CD14-positive monocyte (primary cell): Measurements from ENCODE around the gene UQCRQ. TPM values are rescaled to one million over a fixed set of nuclear protein-coding genes. Genes with fewer than 3 reads are reported as not detected.

Source experiments
- DNase-seq, 3 donors: peaks; one replicate each; pipeline ENCODE4 v3.0.0-alpha.2; 2011 to 2022
- H2AFZ ChIP-seq: 2 replicates; pipeline ENCODE4 v1.6.0; 2012; ENCODE audit warnings: mild to moderate bottlenecking, low read depth, low read length, inconsistent platforms; ENCODE audit not compliant: insufficient read depth, poor library complexity, severe bottlenecking
- H3K27ac ChIP-seq, 2 donors: 1 replicate in 1 of 2; 2 replicates in 1 of 2; pipeline ENCODE4 v1.5.1; 2012 to 2013; ENCODE audit warnings: low read length in 2 of 2, control low read depth in 1 of 2, inconsistent platforms in 1 of 2, low read depth in 1 of 2, mild to moderate bottlenecking in 1 of 2
- H3K27me3 ChIP-seq, 2 donors: one replicate each; pipeline versions ENCODE4 v1.6.0 to v1.6.1; 2011 to 2013; ENCODE audit warnings: low read length in 2 of 2; ENCODE audit not compliant: control insufficient read depth in 2 of 2, insufficient read depth in 2 of 2
- H3K36me3 ChIP-seq, 2 donors: replicated peaks in 1 of 2; 1 replicate in 1 of 2; 2 replicates in 1 of 2; pipeline versions ENCODE4 v1.5.1 to v1.6.1; 2012 to 2013; ENCODE audit warnings: low read length in 2 of 2, control low read depth in 1 of 2, inconsistent platforms in 1 of 2, mild to moderate bottlenecking in 1 of 2; ENCODE audit not compliant: insufficient read depth in 2 of 2, control insufficient read depth in 1 of 2
- H3K4me1 ChIP-seq, 2 donors: 1 replicate in 1 of 2; 2 replicates in 1 of 2; pipeline versions ENCODE4 v1.5.1 to v1.6.1; 2012 to 2013; ENCODE audit warnings: low read length in 2 of 2, control low read depth in 1 of 2, inconsistent platforms in 1 of 2, mild to moderate bottlenecking in 1 of 2, moderate library complexity in 1 of 2; ENCODE audit not compliant: insufficient read depth in 2 of 2, control insufficient read depth in 1 of 2
- H3K4me2 ChIP-seq: replicated peaks from 2 replicates; pipeline ENCODE3; 2012; ENCODE audit warnings: low read length, moderate library complexity, mild to moderate bottlenecking; ENCODE audit not compliant: poor library complexity, severe bottlenecking; ENCODE audit errors: extremely low read depth
- H3K4me3 ChIP-seq, 3 experiments: fragments of 200-600 bp in 1 of 3; sonication (generic) in 1 of 3; replicated peaks in 1 of 3; 1 replicate in 2 of 3; 2 replicates in 1 of 3; pipeline ENCODE4 v1.5.1; 2011 to 2013; ENCODE audit warnings: low read length in 3 of 3, mild to moderate bottlenecking in 3 of 3, control low read depth in 2 of 3, low read depth in 2 of 3, inconsistent platforms in 1 of 3, moderate library complexity in 1 of 3
- H3K79me2 ChIP-seq: 2 replicates; pipeline ENCODE4 v1.6.0; 2012; ENCODE audit warnings: mild to moderate bottlenecking, control low read depth, inconsistent platforms, low read length, moderate library complexity; ENCODE audit not compliant: insufficient read depth
- H3K9ac ChIP-seq: 2 replicates; pipeline ENCODE4 v1.6.0; 2017; ENCODE audit warnings: low read length, mild to moderate bottlenecking; ENCODE audit not compliant: insufficient read depth, poor library complexity, severe bottlenecking
- H3K9me3 ChIP-seq, 2 donors: replicated peaks in 1 of 2; 1 replicate in 1 of 2; 2 replicates in 1 of 2; pipeline versions ENCODE4 v1.5.1 to v1.6.1; 2012 to 2013; ENCODE audit warnings: low read length in 2 of 2, control low read depth in 1 of 2; ENCODE audit not compliant: control insufficient read depth in 1 of 2, insufficient read depth in 1 of 2
- H4K20me1 ChIP-seq: 2 replicates; pipeline ENCODE4 v1.6.0; 2012; ENCODE audit warnings: mild to moderate bottlenecking, low read length, control low read depth, moderate library complexity; ENCODE audit not compliant: insufficient read depth
- H3K27ac Mint-ChIP-seq, 7 donors: one replicate each; pipeline ENCODE4 v1.8.0; 2020; ENCODE audit warnings: mild to moderate bottlenecking in 7 of 7, mixed read lengths in 7 of 7, moderate library complexity in 6 of 7, inconsistent platforms in 2 of 7
- H3K27me3 Mint-ChIP-seq, 3 donors: one replicate each; pipeline ENCODE4 v1.8.0; 2021 to 2022; ENCODE audit warnings: low read depth in 3 of 3, mild to moderate bottlenecking in 3 of 3, mixed read lengths in 3 of 3, moderate library complexity in 3 of 3, inconsistent platforms in 1 of 3
- H3K36me3 Mint-ChIP-seq, 2 donors: one replicate each; pipeline ENCODE4 v1.8.0; 2020; ENCODE audit warnings: mixed read lengths in 2 of 2, inconsistent platforms in 1 of 2, mild to moderate bottlenecking in 1 of 2
- H3K4me1 Mint-ChIP-seq: one replicate; pipeline ENCODE4 v1.8.0; 2020; ENCODE audit warnings: mild to moderate bottlenecking, mixed read lengths
- H3K4me3 Mint-ChIP-seq, 2 donors: one replicate each; pipeline ENCODE4 v1.8.0; 2020; ENCODE audit warnings: mild to moderate bottlenecking in 2 of 2, mixed read lengths in 2 of 2, moderate library complexity in 1 of 2
- H3K9me3 Mint-ChIP-seq, 7 donors: one replicate each; pipeline ENCODE4 v1.8.0; 2020 to 2022; ENCODE audit warnings: mixed read lengths in 7 of 7, mild to moderate bottlenecking in 6 of 7, moderate library complexity in 6 of 7, inconsistent platforms in 2 of 7
- WGBS: methylation state at CpG from one replicate; pipeline ENCODE4 v1.1.5; 2013; ENCODE audit warnings: missing lambda C conversion rate; ENCODE audit not compliant: insufficient coverage; 5-methylcytosine and 5-hydroxymethylcytosine counted together
- intact Hi-C, 2 donors: fragments of 100-400 bp; cut with micrococcal nuclease; formaldehyde crosslinking; loops; one replicate each; pipeline versions ENCODE4 v1.15.0 to v1.15.1; 2023
- polyA plus RNA-seq, 3 donors: library from polyadenylated mRNA; depleted of rRNA in 1 of 3; unstranded in 2 of 3; stranded (reverse) in 1 of 3; fragments of 300-500 nt in 2 of 3; fragments of >200 nt in 1 of 3; fragmentation: Illumina TruSeq in 2 of 3; gene quantifications; 1 replicate in 2 of 3; 2 replicates in 1 of 3; pipeline ENCODE4 v1.2.3, GENCODE V29; 2012 to 2021
- TF ChIP-seq, protein P1 (sequence below): fragments of 200-600 bp; IDR thresholded peaks from one replicate; pipeline ENCODE4 v1.8.0; 2022; ENCODE audit warnings: antibody characterized with exemption, mild to moderate bottlenecking

UQCRQ gene
- polyA plus RNA-seq, 3 donors = 81.6 to 880 (median 879) TPM

DNA sequence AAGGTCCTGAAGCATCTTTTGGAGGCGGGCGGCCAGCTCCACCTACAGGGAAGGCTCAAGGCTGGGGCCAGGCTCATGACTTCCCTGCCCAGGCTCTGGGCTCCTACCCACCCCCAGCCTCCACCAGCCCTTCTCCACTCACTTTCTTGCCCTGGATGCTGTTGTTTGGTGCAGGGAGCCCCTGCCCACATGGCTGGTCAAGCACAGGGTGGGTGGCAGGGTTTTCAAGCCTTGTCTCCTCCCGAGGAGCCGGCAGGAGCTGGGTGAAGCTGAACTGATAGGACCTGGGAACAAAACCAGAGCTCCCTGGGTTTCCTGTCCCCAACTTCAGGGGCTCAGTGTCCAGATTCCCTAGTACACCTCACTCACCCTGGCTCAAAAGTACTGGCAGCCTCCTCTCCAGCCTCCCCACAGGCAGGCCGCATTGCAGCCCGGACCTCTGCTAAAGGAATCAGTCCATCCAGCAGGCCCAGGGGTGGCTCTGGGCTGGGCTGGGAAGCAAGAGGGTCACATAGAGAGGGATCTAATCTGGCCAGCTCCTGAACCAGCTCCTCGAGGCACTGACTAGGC lies 42.9 kb upstream of the UQCRQ start:
- H2AFZ ChIP-seq = no peak overlapping the region
- WGBS = 86% methylated on average over 6 of the region's 7 CpGs
- Mint-ChIP-seq H3K27ac (no peak overlapping the region), H3K4me3 (peak overlapping the region in 1 of 2 donors; percentile 77), H3K36me3 (peaks cover 31 to 32% of the 10 kb centered on the region in 2 donors), H3K9me3 (peaks cover 0 to 28% (median 15%) of the 10 kb centered on the region in 7 donors), H3K4me1 (peaks cover 34% of the 10 kb centered on the region), H3K27me3 (peaks cover 79 to 96% (median 85%) of the 10 kb centered on the region in 3 donors)
- H3K79me2 ChIP-seq = peaks cover under 1% of the 10 kb centered on the region
- peaks cover 0 to 35% of the 10 kb centered on the region in 2 donors for H3K36me3 ChIP-seq
- TF ChIP-seq, protein P1, sequence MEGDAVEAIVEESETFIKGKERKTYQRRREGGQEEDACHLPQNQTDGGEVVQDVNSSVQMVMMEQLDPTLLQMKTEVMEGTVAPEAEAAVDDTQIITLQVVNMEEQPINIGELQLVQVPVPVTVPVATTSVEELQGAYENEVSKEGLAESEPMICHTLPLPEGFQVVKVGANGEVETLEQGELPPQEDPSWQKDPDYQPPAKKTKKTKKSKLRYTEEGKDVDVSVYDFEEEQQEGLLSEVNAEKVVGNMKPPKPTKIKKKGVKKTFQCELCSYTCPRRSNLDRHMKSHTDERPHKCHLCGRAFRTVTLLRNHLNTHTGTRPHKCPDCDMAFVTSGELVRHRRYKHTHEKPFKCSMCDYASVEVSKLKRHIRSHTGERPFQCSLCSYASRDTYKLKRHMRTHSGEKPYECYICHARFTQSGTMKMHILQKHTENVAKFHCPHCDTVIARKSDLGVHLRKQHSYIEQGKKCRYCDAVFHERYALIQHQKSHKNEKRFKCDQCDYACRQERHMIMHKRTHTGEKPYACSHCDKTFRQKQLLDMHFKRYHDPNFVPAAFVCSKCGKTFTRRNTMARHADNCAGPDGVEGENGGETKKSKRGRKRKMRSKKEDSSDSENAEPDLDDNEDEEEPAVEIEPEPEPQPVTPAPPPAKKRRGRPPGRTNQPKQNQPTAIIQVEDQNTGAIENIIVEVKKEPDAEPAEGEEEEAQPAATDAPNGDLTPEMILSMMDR = no peak
- H3K27ac ChIP-seq = no peak overlapping the region
- no peak overlapping the region for H3K4me3 ChIP-seq
- peak overlapping the region; percentile 25 for H3K4me2 ChIP-seq
- DNase-seq = no peak
- peaks cover 12 to 31% of the 10 kb centered on the region in 2 donors for H3K4me1 ChIP-seq
- peaks cover 73% of the 10 kb centered on the region for H4K20me1 ChIP-seq
- intact Hi-C loops = loop anchor here in 1 of 2 donors (5.0 to 10.0 kb wide), 2 partner anchors 319 to 436 kb away; no protein-coding TSS in a partner anchor
- H3K9me3 ChIP-seq = peaks cover 0 to 17% of the 10 kb centered on the region in 2 donors
- H3K9ac ChIP-seq = no peak overlapping the region
- peaks cover 54 to 90% of the 10 kb centered on the region in 2 donors for H3K27me3 ChIP-seq

DNA sequence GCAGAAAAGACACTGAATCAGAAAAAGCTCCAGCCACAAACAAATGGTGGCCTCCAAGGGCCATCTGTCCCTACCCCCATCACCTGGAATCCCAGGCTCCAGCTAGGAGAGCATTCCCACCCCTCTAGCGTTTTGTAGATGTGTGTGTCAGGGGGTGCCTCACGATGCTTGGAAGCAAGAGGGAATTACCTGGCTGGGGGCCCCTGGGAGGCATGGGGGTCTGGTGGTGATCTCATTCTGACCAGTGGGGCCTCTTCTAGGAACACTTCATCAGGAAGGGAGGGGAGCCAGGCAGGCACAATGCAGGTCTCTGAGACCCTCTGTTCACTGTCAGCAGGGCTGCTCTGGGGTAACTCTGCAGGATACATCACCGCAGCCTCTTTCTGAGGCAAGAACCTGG lies 42.0 kb upstream of the UQCRQ start:
- DNase-seq = no peak
- Mint-ChIP-seq H3K9me3 (peaks cover 0 to 25% (median 13%) of the 10 kb centered on the region in 7 donors), H3K4me1 (peaks cover 37% of the 10 kb centered on the region), H3K27me3 (peaks cover 79 to 96% (median 85%) of the 10 kb centered on the region in 3 donors), H3K36me3 (peaks cover 38% of the 10 kb centered on the region in 2 donors), H3K27ac (no peak overlapping the region), H3K4me3 (peak overlapping the region in 1 of 2 donors; percentile 77)
- Histone ChIP-seq H3K27me3 (peaks cover 51 to 90% of the 10 kb centered on the region in 2 donors), H3K36me3 (peaks cover 0 to 37% of the 10 kb centered on the region in 2 donors), H3K4me2 (no peak overlapping the region), H3K27ac (no peak overlapping the region), H3K9me3 (peaks cover 0 to 17% of the 10 kb centered on the region in 2 donors), H4K20me1 (peaks cover 81% of the 10 kb centered on the region), H2AFZ (no peak overlapping the region), H3K79me2 (peaks cover 7% of the 10 kb centered on the region), H3K4me3 (no peak overlapping the region), H3K9ac (no peak overlapping the region), H3K4me1 (peaks cover 14 to 37% of the 10 kb centered on the region in 2 donors)
- TF ChIP-seq, protein P1 = no peak
- 93% methylated on average over 2 of the region's 3 CpGs for WGBS
- intact Hi-C loops = loop anchor here in 1 of 2 donors (5.0 to 10.0 kb wide), 2 partner anchors 320 to 437 kb away; no protein-coding TSS in a partner anchor
